Measurements from ENCODE around the gene XYLT1.

DNA sequence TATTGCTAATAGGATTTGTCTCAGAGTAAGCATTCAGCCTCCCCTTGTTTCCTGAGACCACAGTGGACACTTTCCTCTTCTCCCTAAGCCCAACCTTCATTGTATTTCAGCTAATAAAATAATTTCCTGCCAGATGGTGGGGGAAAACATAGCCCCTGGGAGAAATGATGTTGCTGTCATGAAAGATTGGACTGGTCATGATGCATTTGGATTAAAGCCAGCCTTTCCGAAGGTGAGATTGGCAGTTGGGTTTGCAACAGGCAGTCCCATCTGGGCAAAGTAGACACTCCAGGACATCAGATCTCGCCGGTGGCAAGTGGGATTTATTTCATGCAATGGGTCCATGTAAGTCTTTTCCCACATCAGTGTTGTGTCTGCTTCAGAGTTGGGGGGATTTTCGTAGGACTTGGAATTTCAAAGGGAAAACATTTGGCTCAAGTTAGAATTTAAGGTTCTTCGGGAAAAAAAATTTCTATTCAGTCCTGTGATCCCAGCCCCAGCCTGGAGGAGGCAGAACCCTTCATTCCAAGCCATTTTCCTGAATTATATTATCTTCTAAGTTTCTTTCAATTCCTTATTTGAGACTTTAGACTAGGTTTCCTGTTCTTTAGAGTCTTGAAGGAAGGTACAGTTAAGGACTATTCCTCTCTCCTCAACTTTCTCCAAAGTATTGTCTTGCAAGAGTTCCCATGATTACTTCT lies 391.7 kb downstream of the XYLT1 start:
- TF ChIP-seq POLR2A (IDR thresholded peaks at IDR 0.05; ENCODE audit: low read depth, low read length): no peak
- no peak for TF ChIP-seq POLR2AphosphoS5 (IDR thresholded peaks at IDR 0.05; ENCODE audit: low read depth, low read length)
- TF ChIP-seq SPI1 (IDR thresholded peaks at IDR 0.05; ENCODE audit: low read depth, low read length): no peak
